Measurements from ENCODE around the gene ZGLP1.

Gene ZGLP1

GRCh38 chr19:10327793-10328192 is 18.2 kb upstream of the ZGLP1 start:
- DNase-seq (ENCODE audit: low spot score) = no peak

GRCh38 chr19:10325732-10326131 is 16.1 kb upstream of the ZGLP1 start:
- DNase-seq (ENCODE audit: low spot score) = no peak

DNA sequence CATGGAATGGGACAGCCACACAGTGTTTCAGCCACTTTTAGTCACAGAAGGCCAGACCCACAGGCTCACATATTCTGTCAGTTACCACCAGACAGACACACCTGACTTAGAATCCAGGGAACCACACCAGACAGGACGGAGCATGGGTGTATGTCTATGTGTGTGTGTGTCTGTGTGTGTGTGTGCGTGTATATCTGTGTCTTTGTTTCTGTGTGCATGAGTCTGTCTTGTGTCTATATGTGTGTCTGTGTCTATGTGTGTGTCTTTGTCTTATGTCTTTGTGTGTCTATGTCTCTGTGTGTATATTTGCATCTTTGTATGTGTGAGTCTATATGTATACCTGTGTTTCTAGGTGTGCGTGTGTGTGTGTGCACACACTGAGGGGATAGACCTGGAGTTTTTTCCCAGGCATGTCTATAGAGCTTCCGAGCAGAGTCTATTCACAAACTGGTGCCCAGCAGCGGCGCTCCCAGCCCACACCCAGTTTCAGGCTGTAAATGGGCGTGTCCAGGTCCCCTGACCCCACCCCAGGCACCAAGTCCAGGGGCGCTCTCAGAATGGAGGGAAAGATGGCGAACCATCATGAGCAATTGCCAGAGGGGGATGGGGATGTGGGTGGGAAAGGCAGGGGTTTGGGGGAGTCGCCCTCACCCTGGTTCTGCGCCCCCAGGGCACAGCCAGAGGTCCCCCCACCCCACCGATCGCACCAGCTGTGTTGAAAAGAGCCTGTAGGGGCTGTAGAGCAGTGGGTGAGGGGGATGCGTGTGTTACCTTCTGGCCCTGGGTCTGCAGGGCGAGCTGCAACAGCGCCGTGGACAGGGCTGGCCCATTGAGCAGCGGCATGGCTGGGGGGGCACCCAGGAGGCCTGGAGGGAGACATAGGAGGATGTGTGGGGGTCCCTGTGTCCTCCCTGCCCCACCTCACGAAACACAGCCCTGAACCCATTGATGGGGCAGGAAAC is 12.5 kb upstream of the ZGLP1 start:
- DNase-seq (ENCODE audit: low spot score) = no peak

DNA sequence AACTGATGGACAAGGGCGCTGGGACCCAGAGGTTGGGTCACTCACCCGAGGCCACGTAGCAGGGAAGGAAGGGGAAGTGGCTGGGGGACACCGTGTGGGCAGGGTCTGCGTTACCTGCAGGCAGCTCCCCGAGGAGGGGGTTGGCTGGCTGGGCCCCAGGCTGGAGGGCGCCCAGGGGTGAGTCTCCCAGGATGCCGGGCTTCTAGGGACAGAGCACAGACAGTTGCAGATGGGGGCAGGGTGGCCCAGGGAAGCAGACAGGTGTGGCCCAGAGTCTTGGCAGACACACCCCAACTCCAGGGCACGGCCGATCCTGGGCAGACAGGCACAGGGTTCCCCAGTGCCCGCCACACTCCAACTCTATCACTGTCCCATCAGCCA is 11.8 kb upstream of the ZGLP1 start:
- no peak for DNase-seq (ENCODE audit: low spot score)

GRCh38 chr19:10320602-10321416 is 11.2 kb upstream of the ZGLP1 start:
- DNase-seq (ENCODE audit: low spot score) = no peak

- DNase-seq (ENCODE audit: low spot score) = no peak
These were observed 9.4 kb upstream of the ZGLP1 start for GRCh38 chr19:10318807-10319682.

DNA sequence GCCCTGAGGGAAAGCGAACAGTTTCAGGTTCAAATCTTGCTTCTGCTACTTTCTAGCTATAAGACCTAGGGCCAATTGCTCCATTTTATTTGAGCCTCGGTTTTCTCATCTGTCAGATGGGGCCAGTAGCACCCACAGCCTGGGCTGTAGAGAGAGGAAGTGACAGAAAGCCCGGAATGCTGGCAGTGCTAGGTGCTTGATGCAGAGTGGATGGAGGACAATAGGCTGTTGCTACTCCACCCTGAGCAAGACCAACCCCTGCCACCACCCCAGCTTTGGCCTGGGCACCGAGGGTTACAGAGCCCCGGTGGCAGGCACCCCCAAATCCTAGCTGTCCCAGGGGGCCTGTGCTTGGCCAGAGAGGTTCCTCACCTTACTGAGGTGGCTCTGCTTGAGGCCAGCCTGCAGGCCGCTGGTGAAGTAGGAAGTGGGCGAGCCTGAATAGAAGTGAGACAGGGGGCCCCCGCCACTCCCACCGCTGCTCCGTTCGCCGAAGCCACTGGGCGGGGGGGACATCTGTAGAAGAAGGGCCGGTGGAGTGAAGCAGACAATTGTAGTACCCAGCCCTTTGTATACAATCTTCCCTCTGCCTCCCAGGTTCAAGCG is 8.3 kb upstream of the ZGLP1 start:
- DNase-seq (ENCODE audit: low spot score) = no peak

DNA sequence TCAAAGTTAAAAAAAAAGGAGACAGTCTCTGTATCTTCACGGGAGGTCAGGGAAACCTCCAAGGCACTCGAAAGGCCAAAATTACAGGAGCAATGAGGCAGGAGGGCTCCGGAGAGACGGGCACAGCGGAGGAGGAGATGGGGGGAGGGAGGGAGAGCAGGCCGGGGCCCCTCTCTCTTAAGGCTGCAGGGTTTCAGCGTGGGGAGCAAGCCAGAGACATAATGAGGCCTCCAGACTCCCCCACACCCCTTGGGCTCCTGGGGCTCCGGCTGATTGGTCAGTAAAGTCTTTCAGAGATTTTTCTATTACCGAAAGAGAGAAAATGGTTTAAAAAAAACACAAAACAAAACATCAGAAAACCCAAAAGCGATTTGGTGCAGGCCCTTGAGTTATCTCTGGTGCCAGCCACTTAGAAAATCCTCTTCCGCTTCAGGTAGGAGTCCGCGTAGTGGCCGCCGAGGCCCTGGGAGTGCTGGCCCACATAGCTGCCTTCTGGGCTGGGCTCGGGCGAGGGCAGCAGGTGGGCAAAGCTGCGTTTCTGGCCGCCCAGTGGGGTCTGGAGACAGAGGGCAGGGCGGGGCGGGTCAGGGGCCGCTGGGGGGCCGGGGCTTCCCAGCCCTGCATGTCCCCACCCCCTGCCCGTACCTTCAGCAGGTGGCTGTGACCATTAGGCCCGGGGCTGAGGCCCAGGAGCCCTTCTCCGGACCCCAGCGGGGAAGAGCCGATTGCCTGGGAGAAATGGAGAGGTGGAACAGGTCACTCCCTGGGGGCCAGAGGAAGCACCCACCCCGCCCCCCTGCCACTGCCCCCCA is 7.6 kb upstream of the ZGLP1 start:
- DNase-seq (ENCODE audit: low spot score) = no peak

GRCh38 chr19:10316229-10317044 is 6.8 kb upstream of the ZGLP1 start:
- DNase-seq (ENCODE audit: low spot score) = no peak

- peak; percentile 97 for DNase-seq (ENCODE audit: low spot score)
These were observed 6.0 kb upstream of the ZGLP1 start, which contains the start of gene FDX2 for GRCh38 chr19:10315335-10316214. TSS of gene FDX2 (minus strand) at chr19:10316015. CDS start at chr19:10315996, 19 bp downstream.

DNA sequence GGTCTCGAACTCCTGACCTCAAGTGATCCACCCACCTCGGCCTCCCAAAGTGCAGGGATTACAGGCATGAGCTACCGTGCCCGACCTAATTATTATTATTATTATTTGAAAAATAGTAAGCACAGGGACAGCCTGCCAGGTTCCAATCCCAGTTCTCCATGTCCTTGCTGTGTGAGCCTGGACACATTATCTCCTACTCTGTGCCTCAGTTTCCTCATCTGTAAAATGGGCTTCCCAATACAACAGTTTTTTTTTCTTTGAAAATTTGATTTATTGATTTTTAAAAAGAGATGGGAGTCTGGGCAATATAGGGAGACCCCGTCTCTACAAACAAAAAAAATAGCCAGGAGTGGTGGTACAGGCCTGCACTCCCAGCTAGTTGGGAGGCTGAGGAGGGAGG is 3.3 kb downstream of the ZGLP1 start:
- DNase-seq (ENCODE audit: low spot score) = no peak

DNA sequence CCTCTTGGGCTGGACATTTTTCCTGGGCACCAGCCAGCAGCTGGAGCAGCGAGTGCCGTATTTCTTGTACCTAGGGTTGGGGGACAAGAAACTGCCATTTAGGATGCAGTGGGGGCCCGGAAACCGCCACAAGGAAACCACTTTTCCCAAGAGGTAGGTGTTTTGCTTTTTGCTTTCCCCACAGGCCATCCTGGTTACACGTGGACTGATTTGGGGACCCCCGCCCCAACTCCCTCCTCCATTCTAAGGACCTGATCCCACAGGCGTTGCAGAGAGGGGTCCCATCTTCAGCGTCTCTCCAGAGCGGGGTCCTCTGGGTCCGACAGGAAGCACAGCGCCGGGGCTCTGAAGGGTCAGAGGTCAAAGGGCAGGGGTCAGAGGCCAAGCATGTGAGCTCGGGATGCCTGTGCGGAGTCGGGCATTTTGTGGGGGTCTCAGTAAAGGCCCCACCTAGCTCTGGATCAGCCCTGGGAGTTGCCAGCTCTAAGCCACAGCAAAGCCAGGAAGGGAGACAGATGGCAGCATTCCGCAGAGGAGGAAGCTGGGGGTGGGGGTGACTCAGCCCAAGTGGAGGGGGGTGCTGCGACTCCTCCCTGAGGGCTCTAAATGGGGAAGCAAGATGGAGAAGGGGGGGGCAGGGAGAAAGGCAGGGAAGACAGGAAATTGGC is 4.3 kb downstream of the ZGLP1 start:
- no peak for DNase-seq (ENCODE audit: low spot score)

DNA sequence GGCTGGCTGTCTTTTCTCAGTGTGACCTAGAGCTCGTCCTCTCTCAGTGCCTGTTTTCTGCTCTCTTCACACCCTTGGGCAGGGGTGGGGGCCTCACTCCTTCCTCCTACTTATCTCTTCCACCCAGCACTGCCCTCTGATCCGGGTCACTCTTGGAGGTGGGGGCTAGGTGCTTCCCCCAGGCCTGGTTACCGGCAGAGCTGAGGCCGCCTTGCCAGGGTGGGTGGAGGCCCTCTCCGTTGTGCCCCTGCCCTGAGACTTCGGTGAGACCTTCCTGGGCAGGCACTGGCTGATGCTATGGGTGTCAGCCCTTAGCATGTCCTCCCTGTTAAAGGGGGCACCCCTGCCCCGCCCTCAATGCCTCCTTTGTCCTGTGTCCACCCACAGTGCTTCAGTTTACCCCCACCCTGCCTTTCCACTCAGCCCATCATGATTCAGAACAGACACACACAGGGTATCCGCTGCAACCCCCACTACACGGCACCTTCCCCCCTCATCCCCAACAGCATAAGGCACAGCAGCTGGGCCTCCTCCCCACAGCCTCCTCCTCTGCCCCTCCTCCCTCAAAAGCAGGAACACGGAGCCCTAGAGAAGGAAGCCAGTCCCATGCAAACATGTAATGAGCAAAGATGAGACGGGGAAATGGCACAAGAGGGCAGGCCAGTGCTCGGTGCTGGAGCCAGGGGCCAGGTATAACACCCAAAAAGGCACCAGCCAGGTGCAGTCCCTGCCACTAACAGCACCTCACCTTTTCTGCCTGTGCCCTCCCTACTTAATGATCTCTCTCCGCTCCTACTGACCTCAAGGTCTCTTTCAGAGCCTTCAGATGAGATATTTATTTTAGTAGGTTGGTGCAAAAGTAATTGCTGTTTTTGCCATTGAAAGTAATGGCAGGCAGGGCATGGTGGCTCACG is 9.8 kb downstream of the ZGLP1 start:
- no peak for DNase-seq (ENCODE audit: low spot score)

GRCh38 chr19:10295847-10296591 is 13.6 kb downstream of the ZGLP1 start:
- no peak for DNase-seq (ENCODE audit: low spot score)

DNA sequence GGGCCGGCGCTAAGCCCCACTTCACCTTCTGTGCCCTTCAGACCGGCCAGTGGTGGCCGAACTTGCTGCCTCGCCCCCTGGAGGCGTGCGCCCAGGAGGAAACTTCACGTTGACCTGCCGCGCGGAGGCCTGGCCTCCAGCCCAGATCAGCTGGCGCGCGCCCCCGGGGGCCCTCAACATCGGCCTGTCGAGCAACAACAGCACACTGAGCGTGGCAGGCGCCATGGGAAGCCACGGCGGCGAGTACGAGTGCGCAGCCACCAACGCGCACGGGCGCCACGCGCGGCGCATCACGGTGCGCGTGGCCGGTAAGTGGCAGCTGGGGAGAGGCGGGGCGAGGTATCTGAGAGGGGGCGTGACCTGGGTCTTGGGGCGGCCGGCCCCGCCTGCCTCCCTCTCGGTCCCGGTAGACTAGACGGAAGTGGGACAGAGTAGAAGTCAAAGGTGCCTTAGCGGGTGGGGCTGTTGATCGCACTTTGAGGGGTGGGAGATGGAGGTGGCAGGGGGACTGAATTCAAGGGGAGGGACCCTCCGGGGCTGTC is 14.2 kb downstream of the ZGLP1 start:
- peak; percentile 85 for DNase-seq (ENCODE audit: low spot score)

GRCh38 chr19:10294368-10294697 is 15.3 kb downstream of the ZGLP1 start:
- no peak for DNase-seq (ENCODE audit: low spot score)

All from HuH-7.5 (cell line).